ENCODE results near the gene CTNNA3. TPM values are rescaled to one million over a fixed set of nuclear protein-coding genes. Genes with fewer than 3 reads are reported as not detected.

Gene CTNNA3
- total RNA-seq, 4 donors from 2014 or later, result 14.3 to 49.5 (median 24.2) TPM

DNA sequence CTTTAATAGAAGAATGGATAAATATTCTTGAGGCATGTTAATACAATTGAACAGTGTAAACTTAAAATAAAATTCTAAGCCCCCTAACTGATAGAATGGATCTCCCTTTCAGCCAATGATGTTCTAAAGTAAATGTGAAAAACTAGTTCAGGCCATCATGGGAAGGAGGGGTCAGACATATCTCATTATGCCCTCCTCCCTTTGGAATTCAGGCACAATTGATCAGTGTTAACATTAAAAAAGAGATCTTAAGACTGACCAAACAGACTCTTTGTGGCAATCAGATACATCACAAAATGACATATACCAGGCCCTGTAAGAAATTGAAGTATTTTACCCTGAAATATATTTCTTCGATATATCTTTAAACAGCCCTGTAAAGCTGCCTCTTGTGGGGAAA is 1453.1 kb downstream of the CTNNA3 start:
- peaks cover 0 to 3% (median 0%) of the 10 kb centered on the region in 3 donors for H3K9me3 ChIP-seq
- H3K4me3 ChIP-seq, result no peak overlapping the region
- no peaks in the 10 kb centered on the region for H3K4me1 ChIP-seq
- DNase-seq (no peak), ATAC-seq (no peak)
- intact Hi-C loops (cut with DNase I; ENCODE audit: low total_unique reads) (no loop called here), in situ Hi-C loops (cut with MboI; ENCODE audit: low sequenced_read_pairs in 4 of 4) (no loop called here)
- no peaks in the 10 kb centered on the region for H3K27me3 ChIP-seq
- TF ChIP-seq, protein P1, sequence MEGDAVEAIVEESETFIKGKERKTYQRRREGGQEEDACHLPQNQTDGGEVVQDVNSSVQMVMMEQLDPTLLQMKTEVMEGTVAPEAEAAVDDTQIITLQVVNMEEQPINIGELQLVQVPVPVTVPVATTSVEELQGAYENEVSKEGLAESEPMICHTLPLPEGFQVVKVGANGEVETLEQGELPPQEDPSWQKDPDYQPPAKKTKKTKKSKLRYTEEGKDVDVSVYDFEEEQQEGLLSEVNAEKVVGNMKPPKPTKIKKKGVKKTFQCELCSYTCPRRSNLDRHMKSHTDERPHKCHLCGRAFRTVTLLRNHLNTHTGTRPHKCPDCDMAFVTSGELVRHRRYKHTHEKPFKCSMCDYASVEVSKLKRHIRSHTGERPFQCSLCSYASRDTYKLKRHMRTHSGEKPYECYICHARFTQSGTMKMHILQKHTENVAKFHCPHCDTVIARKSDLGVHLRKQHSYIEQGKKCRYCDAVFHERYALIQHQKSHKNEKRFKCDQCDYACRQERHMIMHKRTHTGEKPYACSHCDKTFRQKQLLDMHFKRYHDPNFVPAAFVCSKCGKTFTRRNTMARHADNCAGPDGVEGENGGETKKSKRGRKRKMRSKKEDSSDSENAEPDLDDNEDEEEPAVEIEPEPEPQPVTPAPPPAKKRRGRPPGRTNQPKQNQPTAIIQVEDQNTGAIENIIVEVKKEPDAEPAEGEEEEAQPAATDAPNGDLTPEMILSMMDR (IDR thresholded peaks at IDR 0.05 in 4 of 5, conservative IDR thresholded peaks at IDR 0.05 in 1 of 5), result no peak
- no peak for TF ChIP-seq POLR2A (IDR thresholded peaks at IDR 0.05)
- H3K36me3 ChIP-seq, result no peaks in the 10 kb centered on the region
- no peak overlapping the region for H3K27ac ChIP-seq

GRCh38 chr10:66239062-66239461 is 1456.9 kb downstream of the CTNNA3 start:
- TF ChIP-seq, protein P1 (IDR thresholded peaks at IDR 0.05 in 4 of 5, conservative IDR thresholded peaks at IDR 0.05 in 1 of 5), result no peak
- no peak for TF ChIP-seq POLR2A (IDR thresholded peaks at IDR 0.05)
- no peaks in the 10 kb centered on the region for H3K4me1 ChIP-seq
- no peaks in the 10 kb centered on the region for H3K36me3 ChIP-seq
- in situ Hi-C loops (cut with MboI; ENCODE audit: low sequenced_read_pairs in 4 of 4) (no loop called here), intact Hi-C loops (cut with DNase I; ENCODE audit: low total_unique reads) (no loop called here)
- DNase-seq (no peak), ATAC-seq (no peak)
- no peak overlapping the region for H3K4me3 ChIP-seq
- no peak overlapping the region for H3K27ac ChIP-seq
- H3K9me3 ChIP-seq, result no peaks in the 10 kb centered on the region
- no peaks in the 10 kb centered on the region for H3K27me3 ChIP-seq

DNA sequence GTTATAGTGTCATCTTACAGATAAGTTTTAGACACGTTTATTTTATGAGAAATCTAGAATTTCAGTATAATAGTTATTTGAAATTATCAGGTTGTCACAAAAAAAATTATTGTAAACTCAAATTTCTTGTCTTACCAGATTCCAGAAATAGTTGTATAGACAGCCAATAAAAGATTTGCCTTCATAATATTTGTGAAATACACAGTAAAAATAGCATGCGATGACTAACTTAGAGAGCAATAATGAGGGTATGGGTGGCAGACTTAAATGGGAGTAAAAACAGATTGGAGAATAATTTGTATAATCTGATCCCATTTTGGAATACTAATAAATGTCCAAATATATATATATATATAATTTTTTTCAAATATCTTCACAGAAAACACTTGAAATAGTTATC is 1457.7 kb downstream of the CTNNA3 start:
- in situ Hi-C loops (cut with MboI; ENCODE audit: low sequenced_read_pairs in 4 of 4), result no loop called here
- no peak for ATAC-seq
- Histone ChIP-seq H3K27ac (no peak overlapping the region), H3K4me1 (no peaks in the 10 kb centered on the region), H3K27me3 (no peaks in the 10 kb centered on the region), H3K4me3 (no peak overlapping the region), H3K9me3 (no peaks in the 10 kb centered on the region), H3K36me3 (no peaks in the 10 kb centered on the region)
- no peak for TF ChIP-seq POLR2A (IDR thresholded peaks at IDR 0.05)
- TF ChIP-seq, protein P1 (IDR thresholded peaks at IDR 0.05 in 4 of 5, conservative IDR thresholded peaks at IDR 0.05 in 1 of 5), result no peak
- intact Hi-C loops (cut with DNase I; ENCODE audit: low total_unique reads), result no loop called here
- no peak for DNase-seq

GRCh38 chr10:66234872-66235271 is 1461.1 kb downstream of the CTNNA3 start:
- intact Hi-C loops (cut with DNase I; ENCODE audit: low total_unique reads) (no loop called here), in situ Hi-C loops (cut with MboI; ENCODE audit: low sequenced_read_pairs in 4 of 4) (no loop called here)
- ATAC-seq (no peak), DNase-seq (no peak)
- Histone ChIP-seq H3K9me3 (no peaks in the 10 kb centered on the region), H3K36me3 (no peaks in the 10 kb centered on the region), H3K27ac (no peak overlapping the region), H3K4me3 (no peak overlapping the region), H3K27me3 (no peaks in the 10 kb centered on the region), H3K4me1 (no peaks in the 10 kb centered on the region)
- TF ChIP-seq, protein P1 (IDR thresholded peaks at IDR 0.05 in 4 of 5, conservative IDR thresholded peaks at IDR 0.05 in 1 of 5), result no peak
- no peak for TF ChIP-seq POLR2A (IDR thresholded peaks at IDR 0.05)

DNA sequence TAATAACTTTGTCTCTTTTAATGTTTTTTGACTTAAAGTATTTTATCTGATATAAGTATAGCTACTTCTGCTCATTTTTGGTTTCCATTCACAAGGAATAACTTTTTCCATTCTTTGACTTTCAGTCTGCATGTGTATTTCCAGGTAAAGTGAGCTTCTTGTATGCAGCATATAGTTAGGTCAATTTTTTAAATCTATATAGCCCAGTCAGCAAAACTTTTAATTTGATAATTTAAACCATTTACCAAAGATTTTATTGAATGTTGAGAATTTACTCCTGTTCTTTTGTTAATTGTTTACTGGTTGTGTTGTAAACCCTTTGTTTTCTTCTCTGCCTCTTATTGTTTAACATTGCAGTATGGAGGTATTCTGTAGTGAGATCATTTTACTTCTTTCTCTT is 1467.1 kb downstream of the CTNNA3 start:
- Histone ChIP-seq H3K4me3 (no peak overlapping the region), H3K27ac (no peak overlapping the region), H3K36me3 (no peaks in the 10 kb centered on the region), H3K4me1 (no peaks in the 10 kb centered on the region), H3K9me3 (no peaks in the 10 kb centered on the region), H3K27me3 (no peaks in the 10 kb centered on the region)
- DNase-seq, result no peak
- no peak for ATAC-seq
- TF ChIP-seq, protein P1 (IDR thresholded peaks at IDR 0.05 in 4 of 5, conservative IDR thresholded peaks at IDR 0.05 in 1 of 5), result no peak
- no peak for TF ChIP-seq POLR2A (IDR thresholded peaks at IDR 0.05)
- in situ Hi-C loops (cut with MboI; ENCODE audit: low sequenced_read_pairs in 4 of 4) (no loop called here), intact Hi-C loops (cut with DNase I; ENCODE audit: low total_unique reads) (no loop called here)
